ENCODE data around the gene RAC3.

The RAC3 gene

GRCh38 chr17:82017612-82018151, 13.8 kb upstream of the RAC3 start:
- TF ChIP-seq CTCF (IDR thresholded peaks at IDR 0.05; ENCODE audit: low read depth, low read length, missing control alignments) = no peak
- DNase-seq (ENCODE audit: low read depth) = no peak
- no peak overlapping the region for H3K4me3 ChIP-seq (ENCODE audit: low read depth, low read length)

- TF ChIP-seq CTCF (IDR thresholded peaks at IDR 0.05; ENCODE audit: low read depth, low read length, missing control alignments) = no peak
- no peak overlapping the region for H3K4me3 ChIP-seq (ENCODE audit: low read depth, low read length)
- DNase-seq (ENCODE audit: low read depth) = no peak
Observed at GRCh38 chr17:82018152-82018988, 13.1 kb upstream of the RAC3 start.

- no peak for TF ChIP-seq CTCF (IDR thresholded peaks at IDR 0.05; ENCODE audit: low read depth, low read length, missing control alignments)
- DNase-seq (ENCODE audit: low read depth) = no peak
- no peak overlapping the region for H3K4me3 ChIP-seq (ENCODE audit: low read depth, low read length)
Observed at GRCh38 chr17:82018989-82019689, 12.3 kb upstream of the RAC3 start.

GRCh38 chr17:82019690-82020571, 11.5 kb upstream of the RAC3 start:
- no peak for DNase-seq (ENCODE audit: low read depth)
- H3K4me3 ChIP-seq (ENCODE audit: low read depth, low read length) = no peak overlapping the region
- TF ChIP-seq CTCF (IDR thresholded peaks at IDR 0.05; ENCODE audit: low read depth, low read length, missing control alignments) = peak; percentile 89

GRCh38 chr17:82020572-82021106, 10.8 kb upstream of the RAC3 start:
- no peak for DNase-seq (ENCODE audit: low read depth)
- no peak overlapping the region; the same call in 1 of the 2 replicates for H3K4me3 ChIP-seq (ENCODE audit: low read depth, low read length)
- no peak for TF ChIP-seq CTCF (IDR thresholded peaks at IDR 0.05; ENCODE audit: low read depth, low read length, missing control alignments)

All from GM12864 (cell line).